Measurements from ENCODE around the gene SLC35D1. TPM values are rescaled to one million over a fixed set of nuclear protein-coding genes. Genes with fewer than 3 reads are reported as not detected.
A peak's percentile ranks its signal among the peaks of the same experiment; 100 is the strongest.

SLC35D1 gene
- total and polyA plus RNA-seq, 2 of the 8 experiments (the other 6 are each of a cell fraction or from before 2014, with no cell fraction given) = 1.2 to 2.7 TPM

DNA sequence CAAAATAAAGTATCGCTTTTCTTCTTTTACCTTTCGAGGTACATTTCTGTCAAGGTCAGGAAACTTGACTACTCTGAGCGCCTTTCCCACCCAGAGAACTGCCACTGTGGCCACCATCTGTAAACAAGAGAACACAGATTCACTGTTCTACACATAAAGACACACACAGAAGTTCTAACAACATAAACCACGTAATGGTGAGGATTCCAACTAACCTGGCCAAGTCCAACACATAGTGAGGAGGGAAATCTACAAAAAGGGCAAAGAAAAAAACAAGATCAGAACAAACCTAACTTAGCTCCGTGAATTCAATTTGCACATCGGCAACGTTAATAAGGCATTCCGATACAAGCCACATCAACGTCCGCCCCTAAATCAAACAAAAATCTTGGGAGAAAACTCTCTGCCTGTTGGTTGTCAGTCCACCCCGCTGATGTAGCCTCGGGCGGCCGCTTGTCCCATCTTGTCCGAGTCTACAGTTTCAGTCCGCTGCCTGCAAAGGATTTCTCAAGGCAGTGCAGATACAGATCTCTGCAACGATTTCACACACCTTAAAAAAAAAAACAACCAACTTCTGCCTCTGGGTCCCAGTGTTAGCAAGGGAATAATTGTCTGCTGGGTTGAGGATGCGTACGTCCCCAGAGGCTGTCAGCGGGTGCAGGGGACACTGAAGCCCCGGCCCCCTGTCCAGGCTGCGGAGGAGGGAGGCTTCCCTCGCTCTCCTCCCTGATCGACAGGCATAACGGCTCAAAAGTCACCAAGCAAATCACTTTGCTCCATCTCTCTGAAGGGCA lies 1.0 kb downstream of the SLC35D1 start:
- Histone ChIP-seq H3K14ac (ENCODE audit: insufficient read length) (peak overlapping the region; percentile 94), H3K9me3 (ENCODE audit: insufficient read depth in 2 of 2, low read depth in 1 of 2, low read length in 1 of 2) (no peaks in the 10 kb centered on the region), H3K18ac (ENCODE audit: extremely low read depth, low read length) (no peak overlapping the region), H2BK5ac (ENCODE audit: low read depth, low read length) (no peak overlapping the region), H2AK5ac (ENCODE audit: low read depth, low read length) (no peak overlapping the region), H3K4me3 (ENCODE audit: extremely low read depth in 1 of 4, insufficient read depth in 2 of 4, low read depth in 3 of 4, low read length in 4 of 4) (peak overlapping the region; percentile 73 to 96 (median 76)), H2BK20ac (ENCODE audit: low read length) (no peak overlapping the region), H3K23ac (ENCODE audit: insufficient read length) (no peak overlapping the region), H3K36me3 (ENCODE audit: control insufficient read depth in 2 of 4, insufficient read depth in 4 of 4, low read length in 3 of 4) (peaks cover 0 to 6% (median 0%) of the 10 kb centered on the region in 4 experiments; a peak in 1 of 8 replicates), H3K27ac (ENCODE audit: low read depth, low read length) (no peak overlapping the region), H3K56ac (replicated peaks; ENCODE audit: insufficient read length, low read depth, low read length) (no peak overlapping the region), H2BK12ac (ENCODE audit: low read depth, low read length) (no peak overlapping the region), H3K23me2 (ENCODE audit: low read depth, low read length) (peaks cover 7% of the 10 kb centered on the region), H4K91ac (replicated peaks; ENCODE audit: insufficient read length, low read length) (no peak overlapping the region), H3K4me2 (ENCODE audit: insufficient read depth in 1 of 2, low read depth in 2 of 2, low read length in 2 of 2) (peak overlapping the region; percentile 86 to 90), H4K20me1 (replicated peaks in 1 of 2; ENCODE audit: control insufficient read depth in 1 of 2, insufficient read depth in 2 of 2, low read length in 2 of 2) (peaks cover 0 to 4% of the 10 kb centered on the region in 2 experiments), H2BK120ac (replicated peaks; ENCODE audit: low read depth, low read length) (no peak overlapping the region), H3K4me1 (replicated peaks in 1 of 4; ENCODE audit: control insufficient read depth in 3 of 4, insufficient read depth in 4 of 4, low read length in 3 of 4) (peaks cover 0 to 4% (median 2%) of the 10 kb centered on the region in 4 experiments; a peak in 1 of 7 replicates), H3K9ac (replicated peaks in 1 of 4; ENCODE audit: extremely low read depth in 1 of 4, low read depth in 3 of 4, low read length in 3 of 4) (peak overlapping the region in 3 of 4 experiments; percentile 24 to 68 (median 66); a peak in 4 of 7 replicates), H4K8ac (ENCODE audit: extremely low read depth, insufficient read depth, low read length) (no peak overlapping the region), H3K79me2 (ENCODE audit: control insufficient read depth in 1 of 2, insufficient read depth in 2 of 2, low read length in 2 of 2) (no peaks in the 10 kb centered on the region; a peak in 1 of 4 replicates), H3K79me1 (ENCODE audit: low read depth, low read length) (no peaks in the 10 kb centered on the region), H2BK15ac (ENCODE audit: low read length) (no peak overlapping the region), H3K27me3 (replicated peaks in 1 of 4; ENCODE audit: control insufficient read depth in 3 of 4, extremely low read depth in 1 of 4, insufficient read depth in 3 of 4, low read length in 3 of 4) (no peaks in the 10 kb centered on the region; a peak in 1 of 7 replicates), H2AFZ (ENCODE audit: low read length) (no peak overlapping the region), H3K4ac (replicated peaks; ENCODE audit: insufficient read length, low read depth, low read length) (no peak overlapping the region), H4K5ac (ENCODE audit: insufficient read length, low read depth, low read length) (no peak overlapping the region)
- WGBS, 2 experiments (ENCODE audit: extremely low coverage in 1 of 2, insufficient coverage in 1 of 2, insufficient read length in 1 of 2, insufficient replicate concordance in 2 of 2, low coverage in 1 of 2, low lambda C conversion rate in 2 of 2, missing lambda C conversion rate in 1 of 2) = 22% methylated on average over 17 of the region's 25 CpGs; no CpG with 5 or more reads in 1 of the 2 experiments
- DNase-seq (ENCODE audit: low read depth in 1 of 2, low spot score in 2 of 2) (no peak), FAIRE-seq (no peak)
- POLR2A ChIA-PET (ENCODE audit: partially characterized antibody) = interaction anchor here (0.6 to 2.0 kb wide), 9 partner anchors 9 to 63 kb away, joined by 3 to 6 read pairs (median 5); no protein-coding TSS in a partner anchor
- TF ChIP-seq SIN3A (conservative IDR thresholded peaks at IDR 0.05 in 1 of 2, IDR thresholded peaks at IDR 0.05 in 1 of 2; ENCODE audit: low read depth in 1 of 2, low read length in 2 of 2) = 0 out of 4 replicates have a peak, but pooled peaks of 1 of the 2 experiments have one; percentile 39
- TF ChIP-seq BRCA1 (IDR thresholded peaks at IDR 0.05; ENCODE audit: low read depth, low read length) = no peak
- CTCF ChIA-PET (ENCODE audit: partially characterized antibody) = interaction anchor here (0.9 to 5.6 kb wide), 4 partner anchors 33 to 161 kb away, joined by 3 to 25 read pairs (median 3); no protein-coding TSS in a partner anchor
